HG03439 (cell line): ENCODE results near the gene RBM28.

Experiments
- ATAC-seq: cut with Tn5 transposase; IDR thresholded peaks from one replicate; pipeline ENCODE4 v1.9.1; 2021; ENCODE audit warnings: mild to moderate bottlenecking, moderate library complexity; ENCODE audit not compliant: unreplicated experiment

RBM28 gene, protein sequence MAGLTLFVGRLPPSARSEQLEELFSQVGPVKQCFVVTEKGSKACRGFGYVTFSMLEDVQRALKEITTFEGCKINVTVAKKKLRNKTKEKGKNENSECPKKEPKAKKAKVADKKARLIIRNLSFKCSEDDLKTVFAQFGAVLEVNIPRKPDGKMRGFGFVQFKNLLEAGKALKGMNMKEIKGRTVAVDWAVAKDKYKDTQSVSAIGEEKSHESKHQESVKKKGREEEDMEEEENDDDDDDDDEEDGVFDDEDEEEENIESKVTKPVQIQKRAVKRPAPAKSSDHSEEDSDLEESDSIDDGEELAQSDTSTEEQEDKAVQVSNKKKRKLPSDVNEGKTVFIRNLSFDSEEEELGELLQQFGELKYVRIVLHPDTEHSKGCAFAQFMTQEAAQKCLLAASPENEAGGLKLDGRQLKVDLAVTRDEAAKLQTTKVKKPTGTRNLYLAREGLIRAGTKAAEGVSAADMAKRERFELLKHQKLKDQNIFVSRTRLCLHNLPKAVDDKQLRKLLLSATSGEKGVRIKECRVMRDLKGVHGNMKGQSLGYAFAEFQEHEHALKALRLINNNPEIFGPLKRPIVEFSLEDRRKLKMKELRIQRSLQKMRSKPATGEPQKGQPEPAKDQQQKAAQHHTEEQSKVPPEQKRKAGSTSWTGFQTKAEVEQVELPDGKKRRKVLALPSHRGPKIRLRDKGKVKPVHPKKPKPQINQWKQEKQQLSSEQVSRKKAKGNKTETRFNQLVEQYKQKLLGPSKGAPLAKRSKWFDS

DNA sequence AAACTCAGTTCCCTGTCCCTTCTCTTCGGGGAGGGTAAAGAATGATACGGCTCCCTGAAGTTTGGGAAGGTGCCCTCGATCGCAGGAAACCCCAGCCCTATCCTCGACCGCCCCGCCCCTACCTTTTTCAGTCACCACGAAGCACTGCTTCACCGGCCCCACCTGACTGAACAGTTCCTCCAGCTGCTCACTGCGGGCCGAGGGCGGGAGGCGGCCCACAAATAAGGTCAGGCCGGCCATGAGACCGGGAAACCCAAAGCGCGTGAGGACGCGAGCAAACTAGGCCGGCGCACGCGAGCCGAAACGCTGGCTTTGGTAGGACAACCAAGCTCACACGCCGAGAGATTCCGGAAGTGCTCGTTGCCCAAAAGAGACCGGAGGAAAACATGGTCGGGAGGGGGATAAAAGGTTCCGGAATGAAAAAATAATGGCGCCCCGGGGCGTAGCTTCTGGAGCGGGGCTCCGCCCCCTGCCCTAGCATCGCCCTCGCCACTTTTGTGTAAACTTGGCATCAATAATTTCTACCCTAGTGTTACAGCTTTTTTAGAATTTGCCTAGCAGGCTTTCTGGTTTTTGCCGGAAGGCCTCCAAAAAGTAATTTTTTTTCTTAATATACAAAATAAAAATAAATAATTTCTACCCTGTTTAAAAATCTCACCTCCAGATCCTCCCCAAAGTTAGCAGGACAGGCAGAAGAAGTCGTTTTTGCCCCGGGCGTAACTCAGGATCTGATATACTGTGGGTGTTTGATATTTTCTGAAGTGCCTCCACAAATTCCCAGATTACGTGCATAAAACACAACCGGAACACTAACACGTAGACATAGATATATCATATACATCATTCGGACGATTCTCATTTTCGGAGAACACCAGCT, at the start of gene RBM28:
RBM28 (minus strand) TSS at position 355 of the 877 bp plus-strand sequence; CDS start at position 240, 115 bp downstream.
- peak; percentile 96 for ATAC-seq

DNA sequence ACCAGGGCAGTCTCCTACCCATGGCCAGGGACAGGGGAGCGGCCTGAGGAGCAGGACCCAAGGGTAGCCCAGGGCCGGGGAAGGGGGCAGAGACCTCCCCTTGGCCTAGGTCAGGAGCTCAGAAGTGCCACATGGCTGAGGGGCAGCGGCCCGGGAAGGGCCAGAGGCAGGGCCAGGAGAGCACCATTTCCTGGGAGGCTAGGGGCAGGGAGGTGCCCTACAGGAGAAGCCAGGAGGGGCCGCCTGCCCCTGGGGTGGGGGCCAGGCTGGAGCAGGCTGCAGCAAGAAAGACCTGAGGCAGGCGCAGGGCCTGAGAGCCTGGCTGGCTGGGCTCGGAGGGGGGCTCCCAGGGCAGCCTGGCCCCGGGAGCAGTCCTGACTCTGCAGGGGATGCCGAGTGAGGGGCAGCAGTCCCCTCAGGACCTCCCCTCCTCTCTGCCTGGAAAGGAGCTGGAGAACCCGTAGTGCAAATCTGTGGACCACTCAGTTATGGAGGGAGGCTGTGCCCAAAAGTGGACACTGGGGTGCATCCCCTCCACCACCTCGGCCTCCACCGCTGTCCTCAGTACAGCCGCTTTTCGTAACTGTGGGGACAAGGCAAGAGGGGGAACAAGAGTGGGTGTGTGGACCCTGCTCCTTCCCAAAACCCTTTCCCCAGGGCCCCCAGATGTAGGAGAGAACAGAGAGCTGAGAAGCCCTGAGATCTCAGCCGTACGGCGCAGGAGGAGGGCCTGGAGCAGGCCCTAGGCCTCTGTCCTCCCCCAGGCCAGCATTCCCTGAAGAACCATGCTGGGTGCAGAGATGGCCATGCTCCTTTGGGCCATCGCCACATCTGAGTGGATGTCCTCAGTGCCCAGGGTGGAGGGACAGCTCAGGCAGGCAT, 49.0 kb upstream of the RBM28 start:
- ATAC-seq: no peak

DNA sequence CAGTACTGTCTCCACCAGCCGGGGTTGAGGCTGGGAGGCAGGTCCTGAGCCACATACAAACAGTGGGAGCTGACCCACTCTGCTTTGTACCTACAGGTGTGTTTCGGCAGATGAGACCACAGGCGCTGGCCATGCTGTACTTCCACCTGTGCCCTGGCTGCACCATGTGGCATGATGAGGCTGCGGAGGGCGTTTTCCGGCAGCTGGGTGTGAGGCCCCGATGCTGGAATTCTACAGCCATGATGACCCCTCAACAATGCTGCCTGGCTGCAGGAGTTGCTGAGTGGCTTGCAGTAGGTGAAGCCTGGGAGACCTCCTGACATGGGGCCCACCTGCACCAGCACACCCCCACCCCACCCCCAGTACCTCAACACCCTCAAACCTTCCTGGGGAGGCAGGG, 48.1 kb upstream of the RBM28 start:
- ATAC-seq: no peak

DNA sequence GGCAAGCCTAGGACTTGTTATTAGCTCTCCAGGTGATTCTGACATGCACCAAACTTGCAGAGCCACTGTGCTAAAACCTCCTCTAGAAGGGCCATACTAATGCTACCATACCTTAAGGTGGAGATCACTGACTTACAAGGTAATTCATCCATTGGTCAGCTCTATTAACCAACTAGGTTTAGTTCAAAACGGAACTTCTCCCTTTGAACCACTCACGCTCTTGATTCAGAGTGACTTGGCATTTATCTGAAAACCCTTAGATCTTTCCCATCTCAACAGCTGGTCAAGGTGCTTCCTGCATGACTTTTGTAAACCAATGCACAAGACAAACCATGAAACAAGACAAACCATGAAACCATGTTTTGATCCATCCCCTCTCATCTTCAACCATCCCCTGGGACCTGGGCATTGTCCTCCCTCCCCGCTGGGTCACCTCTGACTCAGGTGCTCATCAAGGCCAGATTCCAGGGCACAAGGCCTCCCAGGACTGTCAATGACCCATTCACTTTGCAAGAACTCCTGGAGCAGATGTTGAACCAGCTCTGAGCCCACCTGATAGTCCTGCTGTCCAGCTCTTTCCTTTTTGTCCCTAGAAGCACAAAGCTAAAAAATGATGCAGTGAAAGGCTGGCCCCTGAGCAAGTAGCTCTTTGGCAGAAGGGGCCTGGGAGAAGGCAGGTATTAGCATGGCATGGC, 47.3 kb upstream of the RBM28 start:
- ATAC-seq: no peak

DNA sequence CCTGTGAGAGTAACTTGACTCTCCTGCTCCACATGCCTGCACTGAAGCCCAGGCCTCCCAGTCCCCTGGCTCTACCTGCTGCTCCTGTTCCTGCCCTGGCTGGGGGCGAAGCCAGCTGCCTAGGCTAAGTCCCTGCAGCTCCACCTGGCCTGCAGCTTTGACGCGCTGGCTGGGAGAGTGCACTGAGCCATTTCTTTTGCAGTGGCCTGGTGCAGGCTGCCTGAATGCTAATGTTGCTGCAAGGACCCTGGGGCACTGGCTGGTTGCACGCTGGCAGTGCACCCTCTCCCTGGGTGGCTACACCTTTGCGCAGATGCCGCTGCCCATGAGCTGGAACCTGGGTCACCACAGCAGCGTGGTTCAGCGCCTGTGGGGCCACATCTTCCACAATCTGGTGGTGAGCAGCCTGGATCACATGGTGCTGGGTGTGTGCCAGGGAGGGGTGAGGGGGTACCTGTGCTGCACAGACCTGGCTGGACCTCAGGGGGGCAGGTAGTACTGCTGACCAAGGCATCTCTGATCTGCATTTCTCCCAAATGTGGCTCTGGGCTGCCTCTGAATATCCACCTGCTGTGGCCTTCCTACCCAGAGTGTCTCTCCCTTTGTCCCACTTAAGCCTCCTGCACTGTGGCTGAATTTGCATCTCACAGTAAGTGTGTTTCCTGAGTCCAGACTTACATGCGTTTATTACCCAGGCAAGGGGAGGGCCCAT, 46.1 kb upstream of the RBM28 start:
- no peak for ATAC-seq

DNA sequence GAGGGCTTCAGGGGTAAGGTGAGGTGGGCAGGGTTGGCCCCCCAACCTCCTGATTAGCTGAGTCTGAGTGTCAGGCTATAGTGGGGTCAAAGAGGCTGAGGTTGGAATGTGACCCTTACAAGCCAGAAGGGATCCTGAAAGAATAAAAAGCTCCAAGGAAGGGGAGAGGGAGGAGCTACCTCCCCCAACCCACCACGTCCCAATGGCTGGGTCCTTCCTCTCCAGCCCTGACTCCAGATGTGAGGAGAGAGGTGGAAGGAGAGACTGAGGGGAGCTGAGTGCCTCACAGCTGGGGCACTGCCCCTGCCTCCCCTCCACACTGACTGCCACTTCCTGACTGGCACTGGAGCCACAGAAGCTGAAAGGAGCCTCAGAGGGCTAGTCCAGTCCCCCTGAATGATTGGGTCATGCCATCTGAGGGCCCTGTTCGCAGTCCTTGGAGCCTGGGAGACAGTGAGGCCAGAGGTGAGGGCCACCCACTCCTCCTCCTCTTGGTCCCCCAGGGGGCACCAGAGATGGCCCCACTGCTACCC, 45.4 kb upstream of the RBM28 start:
- no peak for ATAC-seq

DNA sequence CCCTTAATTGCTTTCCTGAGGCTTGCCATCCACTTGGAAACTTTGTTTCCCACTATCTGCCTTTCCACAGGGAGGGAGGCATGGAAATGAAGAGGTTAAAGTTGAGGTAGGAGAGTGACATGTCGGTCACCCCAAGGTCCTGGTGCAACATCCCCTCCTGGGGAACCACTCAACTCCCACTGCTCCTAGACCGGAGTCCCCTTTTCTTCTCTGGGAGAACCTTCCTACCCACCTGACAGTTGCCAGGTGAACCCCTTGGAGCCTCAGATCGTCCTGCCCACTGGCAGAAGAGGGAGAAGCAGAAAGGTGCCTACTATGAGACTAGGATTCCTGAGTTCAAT, 44.4 kb upstream of the RBM28 start:
- no peak for ATAC-seq

DNA sequence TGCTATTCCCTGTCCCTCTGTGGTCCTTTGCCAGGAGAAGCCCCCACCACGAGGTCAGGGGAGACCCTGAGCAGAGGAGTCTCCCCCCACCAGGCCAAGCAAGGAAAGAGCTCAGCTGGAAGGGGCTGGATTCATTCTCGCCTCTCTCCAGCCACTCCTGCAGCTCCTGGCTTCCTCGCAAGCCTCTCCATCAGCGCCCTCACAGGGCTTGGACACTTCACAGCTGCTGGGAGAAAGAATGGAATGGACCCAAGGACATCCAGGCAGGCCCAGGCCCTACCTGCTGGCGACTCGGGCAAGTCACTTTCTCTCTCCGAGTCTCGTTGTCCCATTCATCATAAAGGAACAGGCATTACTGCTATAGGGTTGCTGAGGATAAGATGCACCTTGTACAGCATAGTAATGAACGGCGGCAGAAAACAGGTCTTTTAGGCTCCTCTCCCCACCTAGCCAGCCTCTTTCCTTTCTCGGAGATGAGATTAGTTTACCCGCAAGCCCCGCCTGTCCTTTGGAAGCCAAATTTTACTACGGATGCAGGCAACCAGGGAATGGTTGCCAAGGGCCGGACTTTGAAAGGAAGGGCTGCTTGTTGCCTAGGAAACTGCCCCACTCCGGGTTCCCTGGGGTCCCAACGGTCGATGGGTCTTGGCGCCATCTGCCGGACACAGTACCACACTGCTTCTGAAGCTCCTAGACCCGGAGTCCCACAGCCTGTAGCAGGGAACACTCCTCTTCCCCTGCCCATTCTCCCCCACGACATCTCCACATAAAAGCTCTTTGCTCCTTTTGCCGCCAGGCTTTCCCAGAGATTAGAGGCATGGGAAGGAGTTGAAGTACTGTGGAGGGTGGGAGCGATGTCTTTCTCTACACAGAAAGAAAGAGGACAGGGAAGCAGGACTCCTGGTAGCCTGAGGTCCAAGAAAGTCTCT, 43.8 kb upstream of the RBM28 start:
- no peak for ATAC-seq

DNA sequence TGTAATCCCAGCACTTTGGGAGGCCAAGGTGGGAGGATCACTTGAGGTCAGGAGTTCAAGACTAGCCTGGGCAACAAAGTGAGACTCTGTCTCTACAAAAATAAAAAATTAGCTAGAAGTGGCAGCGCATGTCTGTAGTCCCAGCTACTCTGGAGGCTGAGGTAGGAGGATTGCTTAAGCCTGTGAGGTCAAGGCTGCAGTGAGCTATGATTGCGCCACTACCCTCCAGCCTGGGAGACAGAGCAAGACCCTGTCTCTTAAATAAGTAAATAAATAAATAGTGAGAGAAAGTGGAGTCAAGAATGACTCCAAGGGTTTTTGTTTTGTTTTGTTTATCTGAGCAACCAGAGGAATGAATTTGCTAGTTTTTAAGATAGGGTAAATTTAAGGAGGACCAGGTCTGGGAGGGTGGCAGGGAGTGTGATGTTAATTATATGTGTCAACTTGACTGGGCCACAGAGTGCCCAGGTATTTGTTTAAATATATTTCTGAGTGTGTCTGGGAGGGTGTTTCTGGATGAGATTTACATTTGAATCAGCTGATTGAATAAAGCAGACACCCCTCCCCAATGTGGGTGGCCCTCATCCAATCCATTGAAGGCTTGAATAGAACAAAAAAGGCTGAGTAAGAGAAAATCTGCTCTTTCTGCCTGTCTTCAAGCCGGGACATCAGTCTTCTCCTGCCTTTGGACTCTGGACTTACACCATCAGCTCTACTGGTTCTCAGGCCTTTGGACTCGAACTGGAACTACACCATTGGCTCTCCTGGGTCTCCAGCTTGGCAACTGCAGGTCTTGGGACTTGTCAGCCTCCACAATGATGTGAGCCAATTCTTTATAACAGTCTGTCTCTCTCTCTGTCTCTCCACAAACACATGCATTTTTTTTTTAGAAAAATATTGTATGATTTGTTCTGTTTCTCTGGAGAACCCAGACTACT, 42.5 kb upstream of the RBM28 start:
- no peak for ATAC-seq

DNA sequence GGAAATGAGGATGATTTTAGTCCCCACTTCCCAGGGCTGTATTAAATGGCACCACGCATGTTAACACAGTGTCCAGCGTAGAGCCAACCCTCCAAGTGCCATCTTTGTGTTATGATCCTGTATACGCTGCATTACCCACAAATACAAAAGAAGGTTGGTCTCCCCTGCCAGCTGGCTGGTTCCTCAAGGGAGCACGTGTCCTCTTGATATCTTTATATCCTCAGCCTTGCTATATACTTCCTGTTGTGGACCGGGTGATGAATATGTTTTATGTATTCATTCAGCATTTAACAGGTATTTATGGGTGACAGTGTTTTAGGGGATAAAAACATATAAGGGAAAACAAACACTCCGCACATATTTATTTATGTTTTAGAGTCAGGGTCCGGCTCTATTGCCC, 41.0 kb upstream of the RBM28 start:
- ATAC-seq: no peak

DNA sequence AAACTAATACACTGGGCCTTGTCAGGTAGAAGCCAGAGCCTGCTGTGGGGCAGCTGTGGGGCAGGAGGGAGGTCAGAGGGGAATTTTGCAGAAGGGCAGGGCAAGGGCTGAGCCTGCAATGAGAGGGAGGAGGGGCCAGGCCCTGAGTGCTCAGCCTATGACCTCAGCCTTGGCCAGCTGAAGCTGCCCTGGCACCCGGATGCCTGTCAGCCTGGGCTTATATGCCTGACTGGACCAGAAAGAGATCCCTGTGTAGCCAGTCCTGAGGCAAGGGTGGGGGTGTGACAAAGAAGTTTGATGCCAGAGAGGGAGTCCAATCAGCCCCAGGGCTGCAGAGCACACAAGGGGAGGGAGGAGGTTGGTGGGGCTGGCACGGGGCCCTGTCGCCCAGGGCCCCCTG, 40.1 kb upstream of the RBM28 start:
- no peak for ATAC-seq

DNA sequence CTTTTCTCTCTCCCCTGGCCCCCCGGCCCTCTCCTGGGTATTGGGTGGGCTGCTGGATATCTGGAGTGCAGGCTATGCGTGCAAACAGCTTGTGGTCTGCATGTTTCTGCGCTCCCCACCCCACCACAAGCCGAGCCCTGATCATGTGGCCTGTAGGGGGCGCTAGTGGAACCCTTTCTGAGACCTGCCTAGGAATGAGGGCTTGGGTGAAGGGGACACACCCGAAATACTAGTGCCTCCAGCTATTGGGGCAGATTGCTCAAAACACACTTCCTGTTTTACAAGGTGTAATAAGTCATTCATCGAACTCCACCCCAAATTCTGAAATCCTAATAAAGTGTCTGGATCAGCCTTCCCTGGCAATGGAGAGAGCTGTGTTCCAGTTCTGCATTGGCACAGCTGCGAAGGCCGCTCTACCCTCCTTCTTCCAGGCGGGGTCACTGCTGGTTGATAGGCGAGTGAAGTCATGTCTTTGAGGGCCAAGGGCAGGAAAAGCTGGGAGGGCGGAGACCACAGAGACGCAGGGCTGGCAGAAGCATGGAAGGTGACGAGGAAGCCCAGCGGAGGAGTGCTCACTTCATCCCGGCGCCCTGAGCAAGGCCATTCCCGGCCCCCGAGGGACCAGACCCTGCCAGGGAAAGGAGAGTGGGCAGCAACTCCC, 37.6 kb upstream of the RBM28 start:
- ATAC-seq: no peak

DNA sequence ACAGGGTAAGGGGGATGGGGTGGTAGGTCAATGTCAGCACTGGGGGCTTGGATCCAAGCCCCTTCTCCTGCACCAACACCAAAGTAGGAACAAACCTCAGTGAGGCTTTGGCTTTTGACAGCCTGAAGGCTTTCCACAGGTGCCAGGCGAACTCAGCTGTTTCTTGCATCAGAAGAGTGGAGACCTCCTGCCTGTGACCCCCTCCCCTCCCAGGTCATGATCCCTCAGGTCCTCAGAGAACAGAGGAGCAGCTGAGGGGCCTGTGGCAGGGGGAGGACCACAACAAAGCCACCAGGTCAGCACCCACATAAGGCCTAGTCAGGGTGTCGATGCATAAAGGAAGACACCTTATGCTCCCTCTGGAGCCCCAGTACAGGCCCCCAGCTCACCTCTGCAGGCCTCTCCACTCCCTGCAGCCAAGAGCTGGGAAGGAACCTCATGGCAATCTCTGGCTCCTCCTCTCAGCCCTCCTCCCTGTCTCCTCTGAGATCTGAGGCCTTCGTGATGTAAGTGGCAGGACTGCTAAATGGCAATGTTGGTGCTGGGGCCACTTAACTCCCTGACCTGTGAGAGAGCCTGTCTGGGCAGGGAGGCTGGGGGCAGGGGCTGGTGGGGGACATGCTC, 36.9 kb upstream of the RBM28 start:
- ATAC-seq: no peak

DNA sequence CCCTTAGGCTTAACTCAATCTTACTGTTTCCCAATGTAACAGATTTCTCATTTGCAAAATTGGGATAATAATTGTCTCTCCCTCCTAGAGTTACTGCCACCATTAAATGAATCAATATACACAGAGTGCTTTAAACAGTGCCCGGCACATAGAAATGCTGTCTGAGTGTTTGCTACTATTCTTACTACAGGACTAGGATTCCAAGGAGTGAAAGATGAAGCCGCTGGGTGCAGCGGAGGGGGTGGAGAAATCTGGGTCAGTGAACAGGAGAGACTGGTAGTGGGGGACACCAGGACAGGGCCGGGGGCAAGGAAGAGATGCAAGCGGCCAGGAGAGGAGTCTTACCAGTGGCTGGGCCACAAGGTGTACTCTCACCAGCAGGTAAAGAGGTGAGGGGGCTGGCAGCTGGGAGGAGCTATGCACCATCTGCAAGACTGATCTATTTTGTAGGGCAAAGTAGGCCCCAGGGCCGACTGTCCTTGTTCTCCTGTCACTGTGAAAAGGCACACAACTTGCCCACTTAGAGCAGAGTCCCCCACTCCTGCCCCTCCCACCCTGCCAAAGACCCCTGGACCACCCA, 36.3 kb upstream of the RBM28 start:
- no peak for ATAC-seq

DNA sequence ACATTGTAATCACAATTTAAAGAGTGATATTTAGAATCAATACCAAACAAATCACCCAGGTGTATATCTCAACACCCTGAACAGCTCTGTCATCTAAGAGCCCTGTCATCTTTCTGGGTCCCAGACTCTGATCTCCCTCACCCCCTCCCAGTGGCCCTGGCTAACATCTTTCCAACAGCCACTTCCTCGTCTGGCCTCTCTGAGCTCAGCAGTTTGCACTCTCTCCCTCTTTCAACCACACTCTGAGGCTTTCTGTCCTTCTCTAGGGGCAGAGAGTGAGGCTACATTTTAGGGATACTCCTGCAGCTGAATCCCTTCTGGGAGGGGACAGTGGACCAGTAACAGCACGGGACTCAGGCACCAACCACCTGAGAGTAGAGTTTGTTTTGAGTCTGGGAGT, 34.9 kb upstream of the RBM28 start:
- no peak for ATAC-seq
